Measurements from ENCODE around the gene CFAP410. TPM values are rescaled to one million over a fixed set of nuclear protein-coding genes. Genes with fewer than 3 reads are reported as not detected.

CFAP410 gene
- total and polyA plus RNA-seq, 2 donors (not counting 3 experiments of a cell fraction or from before 2014, with no cell fraction given) = 7.2 to 12.2 TPM

DNA sequence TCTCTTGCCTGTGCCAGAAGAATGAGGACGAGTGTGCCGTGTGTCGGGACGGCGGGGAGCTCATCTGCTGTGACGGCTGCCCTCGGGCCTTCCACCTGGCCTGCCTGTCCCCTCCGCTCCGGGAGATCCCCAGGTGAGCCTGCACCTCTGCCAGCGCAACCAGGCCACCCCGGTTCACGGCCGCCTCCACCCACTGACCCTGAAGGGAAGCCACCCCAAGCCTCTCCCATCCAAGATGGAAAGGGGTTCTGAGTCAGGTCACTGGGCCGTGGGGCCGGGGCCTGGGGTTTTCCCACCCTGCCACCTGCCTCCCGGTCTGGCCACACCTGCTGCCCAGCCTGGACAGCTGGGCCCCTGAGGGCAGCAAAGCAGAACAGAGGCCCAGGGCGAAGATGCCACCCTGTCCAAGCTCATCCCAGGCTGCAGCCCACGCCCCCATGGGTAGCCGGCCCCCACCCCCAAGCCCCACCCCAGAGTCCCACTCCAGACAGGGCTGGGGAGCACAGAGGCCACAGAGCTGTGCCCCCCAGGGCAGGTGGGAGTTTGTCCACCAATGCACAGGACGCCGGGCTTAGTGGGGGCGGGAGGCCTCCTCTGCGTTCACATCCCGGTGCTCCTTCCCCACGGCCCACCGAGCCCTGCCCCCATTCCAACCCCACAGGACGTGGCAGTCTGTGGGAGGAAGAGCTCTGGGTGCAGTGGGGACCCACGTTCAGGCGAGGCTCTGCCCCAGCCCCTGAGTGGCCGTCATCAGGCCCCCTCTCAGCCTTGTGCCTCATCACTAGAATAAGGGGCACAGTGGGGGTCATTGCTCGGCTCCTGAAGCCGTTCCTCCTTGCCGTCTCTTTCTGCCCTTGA lies 47.9 kb downstream of the CFAP410 start:
- no peak overlapping the region for H3K4me2 ChIP-seq (ENCODE audit: insufficient read depth, low read length)
- TF ChIP-seq, protein P1, sequence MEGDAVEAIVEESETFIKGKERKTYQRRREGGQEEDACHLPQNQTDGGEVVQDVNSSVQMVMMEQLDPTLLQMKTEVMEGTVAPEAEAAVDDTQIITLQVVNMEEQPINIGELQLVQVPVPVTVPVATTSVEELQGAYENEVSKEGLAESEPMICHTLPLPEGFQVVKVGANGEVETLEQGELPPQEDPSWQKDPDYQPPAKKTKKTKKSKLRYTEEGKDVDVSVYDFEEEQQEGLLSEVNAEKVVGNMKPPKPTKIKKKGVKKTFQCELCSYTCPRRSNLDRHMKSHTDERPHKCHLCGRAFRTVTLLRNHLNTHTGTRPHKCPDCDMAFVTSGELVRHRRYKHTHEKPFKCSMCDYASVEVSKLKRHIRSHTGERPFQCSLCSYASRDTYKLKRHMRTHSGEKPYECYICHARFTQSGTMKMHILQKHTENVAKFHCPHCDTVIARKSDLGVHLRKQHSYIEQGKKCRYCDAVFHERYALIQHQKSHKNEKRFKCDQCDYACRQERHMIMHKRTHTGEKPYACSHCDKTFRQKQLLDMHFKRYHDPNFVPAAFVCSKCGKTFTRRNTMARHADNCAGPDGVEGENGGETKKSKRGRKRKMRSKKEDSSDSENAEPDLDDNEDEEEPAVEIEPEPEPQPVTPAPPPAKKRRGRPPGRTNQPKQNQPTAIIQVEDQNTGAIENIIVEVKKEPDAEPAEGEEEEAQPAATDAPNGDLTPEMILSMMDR (IDR thresholded peaks at IDR 0.05; ENCODE audit: extremely low read depth in 1 of 2, insufficient read depth in 1 of 2, low read depth in 1 of 2, low read length in 2 of 2) = no peak
- TF ChIP-seq JUN (IDR thresholded peaks at IDR 0.05; ENCODE audit: borderline replicate concordance, insufficient read depth, insufficient read length, low read depth) (no peak), POLR2A (IDR thresholded peaks at IDR 0.05; ENCODE audit: low read depth, low read length) (no peak), EZH2 (IDR thresholded peaks at IDR 0.05; ENCODE audit: borderline replicate concordance, low read depth, low read length, severe bottlenecking) (no peak), FOS (IDR thresholded peaks at IDR 0.05; ENCODE audit: borderline replicate concordance, insufficient read depth, low read length) (no peak), POLR2AphosphoS5 (IDR thresholded peaks at IDR 0.05; ENCODE audit: insufficient read depth, low read depth, low read length) (no peak), GATA2 (IDR thresholded peaks at IDR 0.05; ENCODE audit: insufficient read depth, insufficient read length, low read depth, low read length) (no peak), MYC (IDR thresholded peaks at IDR 0.05; ENCODE audit: low read depth, low read length) (no peak)
- TF ChIP-seq, protein P2, sequence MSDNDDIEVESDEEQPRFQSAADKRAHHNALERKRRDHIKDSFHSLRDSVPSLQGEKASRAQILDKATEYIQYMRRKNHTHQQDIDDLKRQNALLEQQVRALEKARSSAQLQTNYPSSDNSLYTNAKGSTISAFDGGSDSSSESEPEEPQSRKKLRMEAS (IDR thresholded peaks at IDR 0.05; ENCODE audit: insufficient read depth, insufficient read length) = no peak
- no peak overlapping the region for H3K9ac ChIP-seq (replicated peaks; ENCODE audit: extremely low read depth, insufficient read depth, low read length)
- H4K20me1 ChIP-seq (replicated peaks; ENCODE audit: control insufficient read depth, extremely low read depth, insufficient read depth, low read length) = no peaks in the 10 kb centered on the region
- H3K9me3 ChIP-seq (replicated peaks; ENCODE audit: control insufficient read depth, insufficient read depth, low read length) = no peaks in the 10 kb centered on the region
- H3K79me2 ChIP-seq (ENCODE audit: control insufficient read depth, insufficient read depth, low read length) = no peaks in the 10 kb centered on the region
- ChIA-PET CTCF (no interaction called here), POLR2A (no interaction called here)
- H3K27me3 ChIP-seq (ENCODE audit: control insufficient read depth in 2 of 2, insufficient read depth in 2 of 2, low read length in 2 of 2) = peaks cover 0 to 3% of the 10 kb centered on the region in 2 experiments
- no peaks in the 10 kb centered on the region for H3K36me3 ChIP-seq (ENCODE audit: control insufficient read depth in 2 of 2, extremely low read depth in 1 of 2, insufficient read depth in 2 of 2, low read length in 2 of 2)
- DNase-seq (ENCODE audit: low read depth, low spot score) = no peak
- H3K27ac ChIP-seq (ENCODE audit: insufficient read depth, low read depth, low read length) = no peak overlapping the region
- no peak for FAIRE-seq
- dilution Hi-C loops (cut with MboI; ENCODE audit: extremely low pct_ligation_motif_present, low sequenced_read_pairs) = no loop called here
- intact Hi-C loops (cut with micrococcal nuclease) = no loop called here
- H3K9me1 ChIP-seq (replicated peaks; ENCODE audit: control insufficient read depth, extremely low read depth, insufficient read depth, low read length) = no peaks in the 10 kb centered on the region
- BruUV-seq (replicated peaks) = no TSS peak
- no peak overlapping the region for H3K4me3 ChIP-seq (replicated peaks in 1 of 3; ENCODE audit: insufficient read depth in 1 of 3, low read depth in 1 of 3, low read length in 3 of 3)
- H3K4me1 ChIP-seq (ENCODE audit: control insufficient read depth, extremely low read depth, insufficient read depth, low read length) = no peaks in the 10 kb centered on the region
- no peak overlapping the region for H2AFZ ChIP-seq (ENCODE audit: low read depth, low read length)

Data from endothelial cell of umbilical vein (primary cell).